ENCODE data around the gene SLC1A1.

DNA sequence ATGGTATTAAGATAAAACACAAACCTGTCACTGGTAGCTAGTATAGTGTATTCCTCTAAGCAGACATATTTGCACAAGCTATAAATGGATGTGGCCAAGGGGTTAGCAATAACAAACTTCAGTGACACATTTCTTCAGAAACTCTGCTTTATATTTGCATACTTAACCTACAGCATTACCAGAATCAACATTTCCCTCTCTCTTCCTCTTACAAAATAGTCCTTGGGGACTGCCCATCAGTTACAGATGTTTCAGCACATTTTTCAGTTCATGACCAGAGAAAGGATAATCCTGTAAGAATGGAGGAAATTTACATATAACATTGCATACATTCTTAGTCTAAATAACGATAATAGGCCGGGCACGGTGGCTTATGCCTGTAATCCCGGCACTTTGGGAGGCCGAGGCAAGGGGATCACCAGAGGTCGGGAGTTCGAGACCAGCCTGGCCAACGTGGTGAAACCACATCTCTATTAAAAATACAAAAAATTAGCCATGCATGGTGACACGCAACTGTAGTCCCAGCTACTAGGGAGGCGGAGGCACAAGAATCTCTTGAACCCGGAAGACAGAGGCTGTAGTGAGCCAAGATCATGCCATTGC is 25.3 kb upstream of the SLC1A1 start:
- TF ChIP-seq CTCF (conservative IDR thresholded peaks at IDR 0.05), result no peak
- no peak for TF ChIP-seq ZFX (IDR thresholded peaks at IDR 0.05)
